22Rv1 (cell line): Measurements from ENCODE around the gene LSM2.

Source experiments
- CTCF ChIP-seq: fragments of 450-650 bp; IDR thresholded peaks from 2 replicates; pipeline ENCODE4 v1.5.1; 2017; ENCODE audit warnings: mild to moderate bottlenecking
- ZFX ChIP-seq: fragments of 450-650 bp; IDR thresholded peaks from 2 replicates; pipeline ENCODE4 v1.6.1; 2017; ENCODE audit warnings: antibody characterized with exemption, borderline replicate concordance

- TF ChIP-seq CTCF (no peak), ZFX (no peak)
These were observed 39.6 kb downstream of the LSM2 start for GRCh38 chr6:31767096-31767645.
